OCI-LY7 (cell line): Measurements from ENCODE around the gene TNS1. TPM values are rescaled to one million over a fixed set of nuclear protein-coding genes. Genes with fewer than 3 reads are reported as not detected.
A peak's percentile ranks its signal among the peaks of the same experiment; 100 is the strongest.

Source experiments
- BruUV-seq: library from RNA; stranded (reverse); fragments of 400-500 nt; replicated peaks from 2 replicates; lab custom pipeline; 2021; lab: Mats Ljungman, UMichigan
- CTCF ChIA-PET: fragments of 300-600 bp; sonication (Branson Sonifier 250); formaldehyde crosslinking; loops from one replicate; lab custom pipeline; 2022; ENCODE audit warnings: antibody characterized with exemption; ENCODE audit not compliant: unreplicated experiment; lab: Charles Lee
- POLR2A ChIA-PET: fragments of 300-600 bp; sonication (Branson Sonifier 250); formaldehyde crosslinking; loops from one replicate; lab custom pipeline; 2022; ENCODE audit warnings: antibody characterized with exemption; lab: Charles Lee
- DNase-seq: peaks from one replicate; pipeline ENCODE4 v3.0.0-alpha.2; 2015; ENCODE audit warnings: low spot score
- H2AFZ ChIP-seq: fragments of 200-600 bp; sonication (generic), shearing (Covaris generic); 2 replicates; pipeline ENCODE4 v1.6.1; 2014; ENCODE audit warnings: mild to moderate bottlenecking, antibody characterized with exemption, low read length, moderate library complexity
- H3K27ac ChIP-seq: fragments of 200-600 bp; sonication (generic); 2 replicates; pipeline ENCODE4 v1.5.1; 2014; ENCODE audit warnings: mixed run types, low read depth, mild to moderate bottlenecking, moderate library complexity, low read length, inconsistent platforms; ENCODE audit not compliant: poor library complexity, severe bottlenecking
- H3K36me3 ChIP-seq: fragments of 200-600 bp; sonication (generic); 2 replicates; pipeline ENCODE4 v1.6.1; 2014; ENCODE audit warnings: mild to moderate bottlenecking, antibody characterized with exemption, low read length, moderate library complexity, mixed read lengths; ENCODE audit not compliant: insufficient read depth
- H3K4me1 ChIP-seq: fragments of 200-600 bp; sonication (generic); 2 replicates; pipeline ENCODE4 v1.5.1; 2014; ENCODE audit warnings: mild to moderate bottlenecking, low read length; ENCODE audit not compliant: insufficient read depth, poor library complexity, severe bottlenecking
- H3K4me2 ChIP-seq: fragments of 200-600 bp; sonication (generic); 2 replicates; pipeline ENCODE4 v1.6.1; 2014; ENCODE audit warnings: mild to moderate bottlenecking, low read length
- H3K4me3 ChIP-seq: fragments of 200-600 bp; sonication (generic); 2 replicates; pipeline ENCODE4 v1.5.1; 2014; ENCODE audit warnings: mild to moderate bottlenecking, low read depth, low read length; ENCODE audit not compliant: poor library complexity, severe bottlenecking
- H3K79me2 ChIP-seq: fragments of 200-600 bp; sonication (generic); 2 replicates; pipeline ENCODE4 v1.6.1; 2016; ENCODE audit warnings: low read depth, mild to moderate bottlenecking, low read length, moderate library complexity, mixed read lengths; ENCODE audit not compliant: insufficient read depth
- H3K9me2 ChIP-seq: fragments of 200-600 bp; sonication (generic); 2 replicates; pipeline ENCODE4 v1.6.1; 2016; ENCODE audit warnings: mild to moderate bottlenecking, low read length, mixed read lengths; ENCODE audit not compliant: insufficient read depth
- H3K9me3 ChIP-seq: fragments of 200-600 bp; sonication (generic); 2 replicates; pipeline ENCODE4 v1.6.1; 2014; ENCODE audit warnings: mild to moderate bottlenecking, mixed run types, low read length, mixed read lengths
- H4K20me1 ChIP-seq: fragments of 200-600 bp; sonication (generic); 2 replicates; pipeline ENCODE4 v1.6.1; 2014; ENCODE audit warnings: mild to moderate bottlenecking, antibody characterized with exemption, low read length, moderate library complexity, mixed read lengths; ENCODE audit not compliant: insufficient read depth
- EZH2phosphoT487 ChIP-seq: fragments of 200-600 bp; sonication (generic); IDR thresholded peaks from 2 replicates; pipeline ENCODE4 v1.6.1; 2018; ENCODE audit warnings: low read depth, borderline replicate concordance, mild to moderate bottlenecking, mixed run types, antibody characterized with exemption, low read length, moderate library complexity, mixed read lengths
- intact Hi-C: fragments of 100-400 bp; cut with micrococcal nuclease; formaldehyde crosslinking; loops from one replicate; pipeline ENCODE4 v1.10.0; 2022; ENCODE audit not compliant: unreplicated experiment
- total RNA-seq, 2 experiments: library from RNA; depleted of rRNA in 1 of 2; stranded (reverse); fragments of >200 nt in 1 of 2; shearing (Covaris generic) in 1 of 2; gene quantifications; 2 replicates each; pipeline ENCODE4 v1.2.3, GENCODE V29; 2014 to 2022
- TF ChIP-seq, protein P1 (sequence below): fragments of 200-600 bp; sonication (generic); conservative IDR thresholded peaks from 2 replicates; pipeline ENCODE4 v1.5.1; 2014; ENCODE audit warnings: mild to moderate bottlenecking, antibody characterized with exemption, low read length, moderate library complexity, mixed read lengths

The TNS1 gene
- total RNA-seq, 2 experiments from 2014 or later, result not detected

DNA sequence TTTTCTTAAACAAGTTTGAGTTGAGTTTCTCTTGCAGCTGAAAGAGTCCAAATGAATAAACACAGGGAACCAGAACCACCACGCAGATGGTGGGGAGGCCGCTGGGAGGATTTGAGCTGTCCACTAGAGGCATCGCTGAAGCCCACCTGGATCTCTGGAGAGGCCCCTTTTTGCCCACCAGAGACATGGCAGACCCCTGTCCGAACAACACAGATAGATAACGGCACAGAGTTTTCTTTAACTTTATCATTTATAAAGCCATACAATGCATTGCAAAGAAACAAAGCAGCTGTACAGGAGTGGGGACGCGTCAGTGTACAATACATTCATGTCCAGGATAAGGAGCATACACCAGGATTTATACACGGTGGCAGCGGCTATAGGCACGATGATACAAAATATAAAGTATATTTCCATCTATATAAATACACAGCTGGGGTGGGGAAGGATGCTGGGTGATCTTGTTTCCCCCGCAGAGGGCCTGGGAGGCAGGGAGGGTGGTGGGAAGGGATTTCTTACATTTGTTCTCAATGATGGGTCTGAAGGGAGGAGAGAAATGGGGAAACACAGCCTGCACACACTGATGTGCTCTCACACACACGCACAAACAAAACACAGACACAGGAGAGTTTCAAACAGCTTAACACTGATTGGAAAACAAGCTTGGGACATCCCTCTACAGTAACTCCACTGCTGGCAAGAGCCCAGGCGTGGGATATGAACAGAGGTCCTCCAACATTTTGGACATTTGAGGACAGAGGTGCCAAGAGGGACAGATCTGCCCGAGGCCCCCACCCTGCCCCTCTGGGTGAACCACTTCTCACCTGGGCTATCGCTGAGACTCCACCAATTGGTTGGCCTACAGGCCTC is 203.0 kb downstream of the TNS1 start:
- no peak for DNase-seq
- no peak overlapping the region for H3K4me2 ChIP-seq
- no peak overlapping the region for H2AFZ ChIP-seq
- H3K27ac ChIP-seq, result no peak overlapping the region
- H3K9me3 ChIP-seq, result no peaks in the 10 kb centered on the region
- no peaks in the 10 kb centered on the region for H3K9me2 ChIP-seq
- CTCF ChIA-PET, result no interaction called here
- TF ChIP-seq EZH2phosphoT487, result no peak
- TF ChIP-seq, protein P1, sequence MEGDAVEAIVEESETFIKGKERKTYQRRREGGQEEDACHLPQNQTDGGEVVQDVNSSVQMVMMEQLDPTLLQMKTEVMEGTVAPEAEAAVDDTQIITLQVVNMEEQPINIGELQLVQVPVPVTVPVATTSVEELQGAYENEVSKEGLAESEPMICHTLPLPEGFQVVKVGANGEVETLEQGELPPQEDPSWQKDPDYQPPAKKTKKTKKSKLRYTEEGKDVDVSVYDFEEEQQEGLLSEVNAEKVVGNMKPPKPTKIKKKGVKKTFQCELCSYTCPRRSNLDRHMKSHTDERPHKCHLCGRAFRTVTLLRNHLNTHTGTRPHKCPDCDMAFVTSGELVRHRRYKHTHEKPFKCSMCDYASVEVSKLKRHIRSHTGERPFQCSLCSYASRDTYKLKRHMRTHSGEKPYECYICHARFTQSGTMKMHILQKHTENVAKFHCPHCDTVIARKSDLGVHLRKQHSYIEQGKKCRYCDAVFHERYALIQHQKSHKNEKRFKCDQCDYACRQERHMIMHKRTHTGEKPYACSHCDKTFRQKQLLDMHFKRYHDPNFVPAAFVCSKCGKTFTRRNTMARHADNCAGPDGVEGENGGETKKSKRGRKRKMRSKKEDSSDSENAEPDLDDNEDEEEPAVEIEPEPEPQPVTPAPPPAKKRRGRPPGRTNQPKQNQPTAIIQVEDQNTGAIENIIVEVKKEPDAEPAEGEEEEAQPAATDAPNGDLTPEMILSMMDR, result no peak
- intact Hi-C loops, result no loop called here
- no peaks in the 10 kb centered on the region for H4K20me1 ChIP-seq
- no TSS peak for BruUV-seq
- peaks cover 10% of the 10 kb centered on the region for H3K4me1 ChIP-seq
- H3K36me3 ChIP-seq, result no peaks in the 10 kb centered on the region
- POLR2A ChIA-PET, result interaction anchor here (1.4 kb wide), 1 partner anchor 11 kb away, joined by 4 read pairs; no protein-coding TSS in a partner anchor
- H3K4me3 ChIP-seq, result no peak overlapping the region
- H3K79me2 ChIP-seq, result no peaks in the 10 kb centered on the region

DNA sequence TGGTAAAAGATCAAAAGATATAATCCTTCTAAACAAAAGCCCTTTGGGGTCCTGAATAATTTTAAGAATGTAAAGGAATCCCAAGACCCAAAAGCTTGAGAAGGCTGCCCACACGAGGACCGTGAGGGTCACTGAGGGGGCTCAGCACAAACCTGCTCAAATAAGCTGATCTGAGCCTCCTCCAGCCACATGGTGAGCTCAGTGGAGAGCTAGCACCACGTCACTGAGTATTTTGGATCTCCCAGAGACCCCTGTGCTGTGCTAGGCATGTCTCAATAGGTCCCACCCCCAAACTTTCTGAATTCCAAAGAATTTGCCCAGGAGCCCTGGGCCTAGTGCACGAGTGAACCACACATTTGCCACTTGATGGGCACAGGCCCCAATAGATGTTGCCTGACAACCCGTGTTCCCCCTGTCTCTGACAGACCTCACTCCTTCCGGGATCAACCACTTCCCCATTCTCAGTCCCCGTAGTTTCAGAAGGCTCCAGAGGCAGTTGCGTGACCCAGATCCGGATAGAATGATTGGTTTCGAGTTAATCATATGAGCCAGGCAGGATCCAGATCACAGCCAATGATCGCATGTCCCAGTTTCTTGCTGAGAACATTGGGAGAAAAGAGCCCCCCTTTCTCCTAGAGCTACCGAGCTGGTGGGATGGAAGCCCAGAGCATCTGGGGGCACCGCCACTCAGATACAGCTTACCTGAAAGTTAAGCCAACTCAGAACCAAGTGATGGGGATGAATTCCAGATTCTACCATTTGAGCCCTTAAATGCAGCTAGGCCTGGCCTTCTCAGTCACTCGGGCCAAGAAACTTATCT is 203.8 kb downstream of the TNS1 start:
- H3K4me1 ChIP-seq, result peaks cover 10% of the 10 kb centered on the region
- H3K36me3 ChIP-seq, result no peaks in the 10 kb centered on the region
- POLR2A ChIA-PET, result interaction anchor here (1.4 kb wide), 1 partner anchor 12 kb away, joined by 4 read pairs; no protein-coding TSS in a partner anchor
- no peak overlapping the region for H3K27ac ChIP-seq
- H3K9me2 ChIP-seq, result no peaks in the 10 kb centered on the region
- no peaks in the 10 kb centered on the region for H3K79me2 ChIP-seq
- intact Hi-C loops, result no loop called here
- no TSS peak for BruUV-seq
- no peak for TF ChIP-seq EZH2phosphoT487
- TF ChIP-seq, protein P1, result no peak
- H2AFZ ChIP-seq, result peak overlapping the region; percentile 41; the same call in 1 of the 2 replicates
- H3K9me3 ChIP-seq, result no peaks in the 10 kb centered on the region
- CTCF ChIA-PET, result no interaction called here
- no peak overlapping the region for H3K4me3 ChIP-seq
- H3K4me2 ChIP-seq, result no peak overlapping the region; the same call in 1 of the 2 replicates
- peak; percentile 34 for DNase-seq
- H4K20me1 ChIP-seq, result no peaks in the 10 kb centered on the region
